H1 (cell line): ENCODE data around the gene FAM131A. TPM values are rescaled to one million over a fixed set of nuclear protein-coding genes. Genes with fewer than 3 reads are reported as not detected.

Experiments used
- CTCF ChIA-PET: fragments of 300-600 bp; sonication (Branson Sonifier 250); formaldehyde crosslinking; loops from one replicate; lab custom pipeline; 2021; ENCODE audit not compliant: partially characterized antibody; lab: Charles Lee
- POLR2A ChIA-PET: fragments of 300-600 bp; sonication (Branson Sonifier 250); formaldehyde crosslinking; loops from one replicate; lab custom pipeline; 2021; ENCODE audit warnings: inconsistent platforms; ENCODE audit not compliant: partially characterized antibody; lab: Charles Lee
- DNase-seq, 2 experiments: peaks; one replicate each; pipeline versions ENCODE4 v3.0.0 to v3.0.0-alpha.2; 2010 to 2022; ENCODE audit warnings: low spot score in 2 of 2, low read depth in 1 of 2, mixed read lengths in 1 of 2
- FAIRE-seq: peaks from 2 replicates; lab custom pipeline; 2011; peaks lifted over from hg19 to GRCh38; lab: Jason Lieb, UNC
- H2AFZ ChIP-seq: 2 replicates; pipeline ENCODE4 v1.8.1; 2012; ENCODE audit warnings: low read length, inconsistent platforms
- H2AK5ac ChIP-seq: 2 replicates; pipeline ENCODE4 v1.6.1; 2013; ENCODE audit warnings: low read depth, low read length
- H2BK120ac ChIP-seq: replicated peaks from 2 replicates; pipeline ENCODE3; 2013; ENCODE audit warnings: low read depth, low read length, inconsistent platforms
- H2BK12ac ChIP-seq: 2 replicates; pipeline ENCODE4 v1.6.1; 2013; ENCODE audit warnings: low read depth, low read length
- H2BK15ac ChIP-seq: 2 replicates; pipeline ENCODE4 v1.6.1; 2013; ENCODE audit warnings: low read length
- H2BK20ac ChIP-seq: 2 replicates; pipeline ENCODE4 v1.6.1; 2013; ENCODE audit warnings: low read length
- H2BK5ac ChIP-seq: 2 replicates; pipeline ENCODE4 v1.6.1; 2013; ENCODE audit warnings: low read depth, low read length
- H3K14ac ChIP-seq: 2 replicates; pipeline ENCODE4 v1.6.1; 2013; ENCODE audit warnings: inconsistent platforms; ENCODE audit not compliant: insufficient read length
- H3K18ac ChIP-seq: 2 replicates; pipeline ENCODE4 v1.6.1; 2013; ENCODE audit warnings: low read length; ENCODE audit errors: extremely low read depth
- H3K23ac ChIP-seq: 2 replicates; pipeline ENCODE4 v1.6.1; 2013; ENCODE audit warnings: inconsistent platforms; ENCODE audit not compliant: insufficient read length
- H3K23me2 ChIP-seq: 2 replicates; pipeline ENCODE4 v1.6.1; 2013; ENCODE audit warnings: low read depth, low read length
- H3K27ac ChIP-seq: 2 replicates; pipeline ENCODE4 v1.6.1; 2011; ENCODE audit warnings: low read depth, low read length, inconsistent platforms
- H3K27me3 ChIP-seq, 4 experiments: replicated peaks in 1 of 4; 1 replicate in 1 of 4; 2 replicates in 3 of 4; pipeline versions ENCODE4 v1.6.1 to v1.8.1; 2011 to 2013; ENCODE audit warnings: low read length in 3 of 4, mild to moderate bottlenecking in 3 of 4, inconsistent platforms in 2 of 4, mixed read lengths in 2 of 4, moderate library complexity in 1 of 4; ENCODE audit not compliant: control insufficient read depth in 3 of 4, insufficient read depth in 3 of 4; ENCODE audit errors: extremely low read depth in 1 of 4
- H3K36me3 ChIP-seq, 4 experiments: 2 replicates each; pipeline versions ENCODE4 v1.6.1 to v1.8.1; 2011 to 2013; ENCODE audit warnings: mild to moderate bottlenecking in 4 of 4, low read length in 3 of 4, moderate library complexity in 2 of 4, control low read depth in 1 of 4, inconsistent platforms in 1 of 4; ENCODE audit not compliant: insufficient read depth in 4 of 4, control insufficient read depth in 2 of 4
- H3K4ac ChIP-seq: replicated peaks from 2 replicates; pipeline ENCODE3; 2013; ENCODE audit warnings: low read length, low read depth, mixed read lengths, inconsistent platforms; ENCODE audit not compliant: insufficient read length
- H3K4me1 ChIP-seq, 4 experiments: replicated peaks in 1 of 4; 1 replicate in 1 of 4; 2 replicates in 3 of 4; pipeline versions ENCODE4 v1.6.1 to v1.8.1; 2011 to 2013; ENCODE audit warnings: low read length in 3 of 4, inconsistent platforms in 2 of 4, mixed read lengths in 1 of 4; ENCODE audit not compliant: insufficient read depth in 4 of 4, control insufficient read depth in 3 of 4
- H3K4me2 ChIP-seq, 2 experiments: 2 replicates each; pipeline versions ENCODE4 v1.6.1 to v1.8.1; 2011 to 2013; ENCODE audit warnings: low read depth in 2 of 2, low read length in 2 of 2, control low read depth in 1 of 2, inconsistent platforms in 1 of 2, mild to moderate bottlenecking in 1 of 2; ENCODE audit not compliant: insufficient read depth in 1 of 2
- H3K4me3 ChIP-seq, 4 experiments: fragments of 200-600, 300-600 bp in 1 of 4; sonication (generic), shearing (Covaris generic), sonication (Bioruptor Twin) in 1 of 4; 2 replicates each; pipeline versions ENCODE4 v1.5.1 to v1.8.1; 2011 to 2016; ENCODE audit warnings: low read length in 4 of 4, low read depth in 3 of 4, control low read depth in 2 of 4, inconsistent platforms in 2 of 4, mild to moderate bottlenecking in 2 of 4, mixed read lengths in 1 of 4, moderate library complexity in 1 of 4; ENCODE audit not compliant: insufficient read depth in 2 of 4; ENCODE audit errors: extremely low read depth in 1 of 4
- H3K56ac ChIP-seq: replicated peaks from 2 replicates; pipeline ENCODE3; 2013; ENCODE audit warnings: low read depth, mild to moderate bottlenecking, mixed read lengths, low read length, inconsistent platforms; ENCODE audit not compliant: insufficient read length
- H3K79me1 ChIP-seq: 2 replicates; pipeline ENCODE4 v1.6.1; 2013; ENCODE audit warnings: low read depth, low read length, control low read depth
- H3K79me2 ChIP-seq, 2 experiments: 2 replicates each; pipeline versions ENCODE4 v1.6.1 to v1.8.1; 2012 to 2013; ENCODE audit warnings: low read length in 2 of 2, mild to moderate bottlenecking in 2 of 2, inconsistent platforms in 1 of 2; ENCODE audit not compliant: insufficient read depth in 2 of 2, control insufficient read depth in 1 of 2
- H3K9ac ChIP-seq, 4 experiments: replicated peaks in 1 of 4; 1 replicate in 1 of 4; 2 replicates in 3 of 4; pipeline versions ENCODE4 v1.6.1 to v1.8.1; 2011 to 2013; ENCODE audit warnings: low read depth in 3 of 4, low read length in 3 of 4, control low read depth in 2 of 4, mild to moderate bottlenecking in 2 of 4, moderate library complexity in 2 of 4, inconsistent platforms in 1 of 4; ENCODE audit errors: extremely low read depth in 1 of 4
- H3K9me3 ChIP-seq, 2 experiments: 2 replicates each; pipeline versions ENCODE4 v1.6.1 to v1.8.1; 2012 to 2013; ENCODE audit warnings: mild to moderate bottlenecking in 2 of 2, moderate library complexity in 2 of 2, control low read depth in 1 of 2, inconsistent platforms in 1 of 2, low read depth in 1 of 2, low read length in 1 of 2, mixed read lengths in 1 of 2; ENCODE audit not compliant: insufficient read depth in 2 of 2
- H4K20me1 ChIP-seq, 2 experiments: replicated peaks in 1 of 2; 2 replicates each; pipeline versions ENCODE3 to v1.8.1; 2011 to 2013; ENCODE audit warnings: inconsistent platforms in 2 of 2, low read length in 2 of 2, mild to moderate bottlenecking in 1 of 2; ENCODE audit not compliant: insufficient read depth in 2 of 2, control insufficient read depth in 1 of 2
- H4K5ac ChIP-seq: 2 replicates; pipeline ENCODE4 v1.6.1; 2013; ENCODE audit warnings: low read length, low read depth, mixed read lengths, inconsistent platforms; ENCODE audit not compliant: insufficient read length
- H4K8ac ChIP-seq: 2 replicates; pipeline ENCODE4 v1.8.0; 2013; ENCODE audit warnings: mild to moderate bottlenecking, moderate library complexity, low read length, inconsistent platforms; ENCODE audit not compliant: insufficient read depth; ENCODE audit errors: extremely low read depth
- H4K91ac ChIP-seq: replicated peaks from 2 replicates; pipeline ENCODE3; 2013; ENCODE audit warnings: low read length, mixed read lengths, inconsistent platforms; ENCODE audit not compliant: insufficient read length
- CHD1 ChIP-seq: IDR thresholded peaks from 2 replicates; pipeline ENCODE4 v1.6.1; 2012; ENCODE audit warnings: low read depth, low read length, improper control_type of control experiment
- POLR2AphosphoS5 ChIP-seq: IDR thresholded peaks from 2 replicates; pipeline ENCODE4 v1.6.1; 2011; ENCODE audit warnings: low read depth, low read length
- WGBS, 2 experiments: shearing (Covaris generic) in 1 of 2; methylation state at CpG; one replicate each; pipeline versions ENCODE4 v1.1.6 to v1.1.7; 2013 to 2015; ENCODE audit warnings: low lambda C conversion rate in 2 of 2, mixed read lengths in 2 of 2, inconsistent platforms in 1 of 2, low coverage in 1 of 2, missing lambda C conversion rate in 1 of 2; ENCODE audit not compliant: insufficient replicate concordance in 2 of 2, insufficient coverage in 1 of 2, insufficient read length in 1 of 2; ENCODE audit errors: extremely low coverage in 1 of 2, missing lambda C conversion rate in 1 of 2; 5-methylcytosine and 5-hydroxymethylcytosine counted together
- polyA plus RNA-seq, 7 experiments: library from polyadenylated mRNA; depleted of rRNA in 3 of 7; stranded (reverse) in 5 of 7; unstranded in 2 of 7; fragments of >200 nt in 5 of 7; fragments of 200-250 nt in 2 of 7; gene quantifications; 1 replicate in 5 of 7; 2 replicates in 1 of 7; 4 replicates in 1 of 7; pipeline versions ENCODE4 v1.2.1 to v1.2.3, GENCODE V29; 2011 to 2013; ENCODE audit warnings: missing spikeins in 2 of 7, mixed read lengths in 2 of 7
- total RNA-seq: library from RNA; stranded (reverse); fragmentation: NEBNext Ultra II Directional; extraction: Animal tissue kit (Norgen Biotek cat#: 25700); gene quantifications from 2 replicates; pipeline ENCODE4 v1.2.1, GENCODE V29; 2021

FAM131A gene
- total and polyA plus RNA-seq, 2 of the 8 experiments (the other 6 are each of a cell fraction or from before 2014, with no cell fraction given), result 16.0 to 21.9 TPM

GRCh38 chr3:184325269-184325668, 12.1 kb upstream of the FAM131A start:
- no peaks in the 10 kb centered on the region for H3K23me2 ChIP-seq
- TF ChIP-seq POLR2AphosphoS5 (peak; percentile 39; the same call in 1 of the 2 replicates), CHD1 (no peak)
- no peak overlapping the region for H4K91ac ChIP-seq
- H3K4me1 ChIP-seq, result no peaks in the 10 kb centered on the region
- FAIRE-seq (no peak), DNase-seq (no peak)
- H2AFZ ChIP-seq, result no peak overlapping the region
- no peak overlapping the region for H3K18ac ChIP-seq
- POLR2A ChIA-PET, result interaction anchor here (0.8 to 9.8 kb wide), 12 partner anchors 8 to 80 kb away, joined by 3 to 148 read pairs (median 11); partner anchors contain the start of genes EIF4G1 and FAM131A
- peaks cover 18 to 22% of the 10 kb centered on the region in 2 experiments for H4K20me1 ChIP-seq
- no peak overlapping the region for H2BK15ac ChIP-seq
- H3K27me3 ChIP-seq, result no peaks in the 10 kb centered on the region
- H3K23ac ChIP-seq, result no peak overlapping the region
- H3K79me2 ChIP-seq, result peaks cover 0 to 11% of the 10 kb centered on the region in 2 experiments; a peak in 1 of 4 replicates
- no peaks in the 10 kb centered on the region for H3K9me3 ChIP-seq
- H3K4me2 ChIP-seq, result no peak overlapping the region
- no peak overlapping the region for H2BK120ac ChIP-seq
- no peak overlapping the region; the same call in 1 of the 2 replicates for H4K8ac ChIP-seq
- H3K27ac ChIP-seq, result no peak overlapping the region
- H3K79me1 ChIP-seq, result peaks cover 2% of the 10 kb centered on the region; the same call in 1 of the 2 replicates
- no peak overlapping the region for H2BK12ac ChIP-seq
- CTCF ChIA-PET, result interaction anchor here (0.7 to 1.3 kb wide), 2 partner anchors 217 to 244 kb away, joined by 3 read pairs; no protein-coding TSS in a partner anchor
- no peak overlapping the region for H2BK20ac ChIP-seq
- peaks cover 79 to 99% (median 95%) of the 10 kb centered on the region in 4 experiments for H3K36me3 ChIP-seq
- no peak overlapping the region for H2AK5ac ChIP-seq
- no peak overlapping the region for H3K9ac ChIP-seq
- H3K4ac ChIP-seq, result no peak overlapping the region
- WGBS, 2 experiments, result 88% methylated on average over 10 of the region's 13 CpGs; no CpG with 5 or more reads in 1 of the 2 experiments
- H2BK5ac ChIP-seq, result no peak overlapping the region
- H4K5ac ChIP-seq, result no peak overlapping the region
- H3K4me3 ChIP-seq, result no peak overlapping the region
- H3K56ac ChIP-seq, result no peak overlapping the region
- H3K14ac ChIP-seq, result no peak overlapping the region
